CD4-positive, alpha-beta T cell (primary cell): ENCODE measurements around the gene RGS14. TPM values are rescaled to one million over a fixed set of nuclear protein-coding genes. Genes with fewer than 3 reads are reported as not detected.

Experiments used
- ATAC-seq: fragments of 200-7000 bp; cut with Tn5 transposase; one replicate; pipeline ENCODE4 v1.10.0; 2022; ENCODE audit warnings: mild to moderate bottlenecking; ENCODE audit not compliant: poor library complexity
- CTCF ChIA-PET: fragments of 350-600 bp; sonication (Branson Sonifier 250); formaldehyde crosslinking; loops from one replicate; lab custom pipeline; 2021; ENCODE audit warnings: antibody characterized with exemption, inconsistent platforms; lab: Charles Lee
- POLR2A ChIA-PET: fragments of 350-600 bp; sonication (Branson Sonifier 250); formaldehyde crosslinking; loops from one replicate; lab custom pipeline; 2021; ENCODE audit warnings: antibody characterized with exemption, inconsistent platforms; lab: Charles Lee
- DNase-seq, 14 experiments: peaks; one replicate each; pipeline ENCODE4 v3.0.0-alpha.2; 2013 to 2020; ENCODE audit warnings: mixed read lengths in 2 of 14
- H3K27ac ChIP-seq, 2 donors: one replicate each; pipeline versions ENCODE4 v1.5.1 to v1.7.0; 2013; ENCODE audit warnings: low read length in 2 of 2, low read depth in 1 of 2, mild to moderate bottlenecking in 1 of 2
- H3K27me3 ChIP-seq, 2 experiments: 1 replicate in 1 of 2; 2 replicates in 1 of 2; pipeline versions ENCODE4 v1.6.1 to v1.7.0; 2013; ENCODE audit warnings: low read length in 2 of 2, control low read depth in 1 of 2, mild to moderate bottlenecking in 1 of 2, moderate library complexity in 1 of 2; ENCODE audit not compliant: insufficient read depth in 2 of 2, control insufficient read depth in 1 of 2
- H3K36me3 ChIP-seq: one replicate; pipeline ENCODE4 v1.6.1; 2013; ENCODE audit warnings: low read length, control low read depth; ENCODE audit not compliant: insufficient read depth
- H3K4me1 ChIP-seq: one replicate; pipeline ENCODE4 v1.6.1; 2013; ENCODE audit warnings: low read length, control low read depth; ENCODE audit not compliant: insufficient read depth
- H3K4me3 ChIP-seq: one replicate; pipeline ENCODE4 v1.5.1; 2013; ENCODE audit warnings: mild to moderate bottlenecking, low read length, moderate library complexity
- H3K9me3 ChIP-seq, 2 experiments: 1 replicate in 1 of 2; 2 replicates in 1 of 2; pipeline versions ENCODE4 v1.6.1 to v1.7.0; 2013; ENCODE audit warnings: low read length in 2 of 2, mild to moderate bottlenecking in 2 of 2, control low read depth in 1 of 2, moderate library complexity in 1 of 2; ENCODE audit not compliant: control insufficient read depth in 1 of 2, insufficient read depth in 1 of 2
- H3K27ac Mint-ChIP-seq: one replicate; pipeline ENCODE4 v1.8.0; 2020; ENCODE audit warnings: mixed read lengths
- H3K27me3 Mint-ChIP-seq: one replicate; pipeline ENCODE4 v1.8.0; 2021; ENCODE audit warnings: mixed read lengths
- H3K36me3 Mint-ChIP-seq: one replicate; pipeline ENCODE4 v1.8.0; 2021; ENCODE audit warnings: low read depth, mixed read lengths
- H3K4me1 Mint-ChIP-seq: one replicate; pipeline ENCODE4 v1.8.0; 2021; ENCODE audit warnings: low read depth, mixed read lengths
- H3K4me3 Mint-ChIP-seq: one replicate; pipeline ENCODE4 v1.8.0; 2020; ENCODE audit warnings: mild to moderate bottlenecking, mixed read lengths
- H3K9me3 Mint-ChIP-seq: one replicate; pipeline ENCODE4 v1.8.0; 2020; ENCODE audit warnings: mixed read lengths
- CTCF ChIP-seq: fragments of 200-600 bp; IDR thresholded peaks from one replicate; pipeline ENCODE4 v1.8.0; 2022; ENCODE audit warnings: antibody characterized with exemption, mild to moderate bottlenecking
- intact Hi-C, 2 experiments: fragments of 100-400 bp; cut with DNase I in 1 of 2; cut with micrococcal nuclease in 1 of 2; formaldehyde crosslinking; loops; one replicate each; pipeline versions ENCODE4 v1.15.1 to v1.9.0; 2023 to 2025; cut with DNase I, micrococcal nuclease
- total RNA-seq, 174 experiments: library from RNA in 2 of 174; stranded (reverse) in 2 of 174; gene quantifications; one replicate each; pipeline ENCODE4 v1.2.3 and lab custom pipeline; 2021 to 2026

Gene RGS14
- total RNA-seq, 2 experiments from 2014 or later: 34.7 to 35.3 TPM

GRCh38 chr5:177367323-177367848 is 9.7 kb downstream of the RGS14 start:
- CTCF ChIA-PET: no interaction called here
- no peaks in the 10 kb centered on the region for H3K9me3 Mint-ChIP-seq
- Histone ChIP-seq H3K4me1 (peaks cover 82% of the 10 kb centered on the region), H3K9me3 (no peaks in the 10 kb centered on the region), H3K27ac (no peak overlapping the region), H3K4me3 (no peak overlapping the region), H3K36me3 (peaks cover 73% of the 10 kb centered on the region), H3K27me3 (no peaks in the 10 kb centered on the region)
- intact Hi-C loops: no loop called here
- H3K36me3 Mint-ChIP-seq: peaks cover 71% of the 10 kb centered on the region
- H3K27ac Mint-ChIP-seq: no peak overlapping the region
- DNase-seq: no peak
- TF ChIP-seq CTCF: no peak
- POLR2A ChIA-PET: interaction anchor here (0.9 kb wide), 1 partner anchor 59 kb away, joined by 3 read pairs; no protein-coding TSS in a partner anchor
- no peaks in the 10 kb centered on the region for H3K27me3 Mint-ChIP-seq
- no peak overlapping the region for H3K4me3 Mint-ChIP-seq
- no peak for ATAC-seq
- peaks cover 59% of the 10 kb centered on the region for H3K4me1 Mint-ChIP-seq

- Mint-ChIP-seq H3K27me3 (no peaks in the 10 kb centered on the region), H3K36me3 (peaks cover 71% of the 10 kb centered on the region), H3K27ac (peak overlapping the region; percentile 76), H3K9me3 (no peaks in the 10 kb centered on the region), H3K4me3 (peak overlapping the region; percentile 67), H3K4me1 (peaks cover 59% of the 10 kb centered on the region)
- TF ChIP-seq CTCF: no peak
- peaks cover 77% of the 10 kb centered on the region for H3K36me3 ChIP-seq
- no peak for ATAC-seq
- POLR2A ChIA-PET: interaction anchor here (0.9 to 6.4 kb wide), 5 partner anchors 9 to 87 kb away, joined by 3 to 51 read pairs (median 3); partner anchors contain the start of genes RGS14 and SLC34A1
- peaks cover 82% of the 10 kb centered on the region for H3K4me1 ChIP-seq
- intact Hi-C loops: no loop called here
- DNase-seq: peak in 1 of 14 experiments; percentile 25
- H3K27ac ChIP-seq: no peak overlapping the region
- H3K27me3 ChIP-seq: no peaks in the 10 kb centered on the region
- CTCF ChIA-PET: interaction anchor here (1.0 to 6.2 kb wide), 8 partner anchors 7 to 77 kb away, joined by 3 to 60 read pairs (median 6); partner anchors contain the start of genes LMAN2, MXD3 and RGS14
- H3K4me3 ChIP-seq: no peak overlapping the region
- no peaks in the 10 kb centered on the region for H3K9me3 ChIP-seq
Observed at GRCh38 chr5:177367981-177368868, 10.5 kb downstream of the RGS14 start.

- ATAC-seq: peak; percentile 18
- POLR2A ChIA-PET: interaction anchor here (0.7 to 6.4 kb wide), 8 partner anchors 10 to 832 kb away, joined by 3 to 51 read pairs (median 3); partner anchors contain the start of genes RGS14, RNF44 and SLC34A1
- H3K36me3 ChIP-seq: peaks cover 84% of the 10 kb centered on the region
- H3K9me3 ChIP-seq: no peaks in the 10 kb centered on the region
- peak in 5 of 14 experiments; percentile 18 to 65 (median 52) for DNase-seq
- no peaks in the 10 kb centered on the region for H3K9me3 Mint-ChIP-seq
- H3K4me1 ChIP-seq: peaks cover 82% of the 10 kb centered on the region
- no peaks in the 10 kb centered on the region for H3K27me3 ChIP-seq
- peak overlapping the region; percentile 76 for H3K27ac Mint-ChIP-seq
- CTCF ChIA-PET: interaction anchor here (0.6 to 6.2 kb wide), 14 partner anchors 8 to 118 kb away, joined by 3 to 60 read pairs (median 6); partner anchors contain the start of genes LMAN2, MXD3 and RGS14
- H3K4me3 ChIP-seq: no peak overlapping the region
- intact Hi-C loops: no loop called here
- H3K4me3 Mint-ChIP-seq: peak overlapping the region; percentile 81
- peaks cover 75% of the 10 kb centered on the region for H3K36me3 Mint-ChIP-seq
- H3K4me1 Mint-ChIP-seq: peaks cover 61% of the 10 kb centered on the region
- no peaks in the 10 kb centered on the region for H3K27me3 Mint-ChIP-seq
- TF ChIP-seq CTCF: peak; percentile 77
- peak overlapping the region in 1 of 2 donors; percentile 5 for H3K27ac ChIP-seq
Observed at GRCh38 chr5:177368869-177369644, 11.3 kb downstream of the RGS14 start.
